ENCODE measurements around the gene TMEM98.

DNA sequence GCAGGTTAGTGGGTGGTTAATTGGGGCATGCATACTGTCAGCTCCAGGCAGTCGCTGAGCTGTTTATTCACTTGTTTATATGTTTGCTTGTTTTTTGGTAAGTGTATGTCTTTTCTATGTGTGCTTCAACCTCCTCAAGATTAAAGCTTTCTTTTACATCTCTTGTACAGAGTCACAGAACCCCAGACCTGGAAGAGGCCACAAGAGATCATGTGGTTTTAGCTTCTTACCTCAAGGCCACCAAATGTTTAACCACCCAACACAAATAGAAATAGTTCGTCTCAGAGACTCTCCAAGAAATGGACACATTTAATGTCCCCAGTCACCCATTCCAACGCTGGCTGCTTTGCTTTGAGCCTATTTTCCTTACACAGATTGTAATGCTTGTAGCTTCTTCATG, 11.8 kb upstream of the TMEM98 start:
- TF ChIP-seq, protein P1, sequence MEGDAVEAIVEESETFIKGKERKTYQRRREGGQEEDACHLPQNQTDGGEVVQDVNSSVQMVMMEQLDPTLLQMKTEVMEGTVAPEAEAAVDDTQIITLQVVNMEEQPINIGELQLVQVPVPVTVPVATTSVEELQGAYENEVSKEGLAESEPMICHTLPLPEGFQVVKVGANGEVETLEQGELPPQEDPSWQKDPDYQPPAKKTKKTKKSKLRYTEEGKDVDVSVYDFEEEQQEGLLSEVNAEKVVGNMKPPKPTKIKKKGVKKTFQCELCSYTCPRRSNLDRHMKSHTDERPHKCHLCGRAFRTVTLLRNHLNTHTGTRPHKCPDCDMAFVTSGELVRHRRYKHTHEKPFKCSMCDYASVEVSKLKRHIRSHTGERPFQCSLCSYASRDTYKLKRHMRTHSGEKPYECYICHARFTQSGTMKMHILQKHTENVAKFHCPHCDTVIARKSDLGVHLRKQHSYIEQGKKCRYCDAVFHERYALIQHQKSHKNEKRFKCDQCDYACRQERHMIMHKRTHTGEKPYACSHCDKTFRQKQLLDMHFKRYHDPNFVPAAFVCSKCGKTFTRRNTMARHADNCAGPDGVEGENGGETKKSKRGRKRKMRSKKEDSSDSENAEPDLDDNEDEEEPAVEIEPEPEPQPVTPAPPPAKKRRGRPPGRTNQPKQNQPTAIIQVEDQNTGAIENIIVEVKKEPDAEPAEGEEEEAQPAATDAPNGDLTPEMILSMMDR (conservative IDR thresholded peaks at IDR 0.05; ENCODE audit: low read length), result no peak
- no peak for TF ChIP-seq EZH2phosphoT487 (IDR thresholded peaks at IDR 0.05; ENCODE audit: borderline replicate concordance)

All from Loucy (cell line).